Pancreas (tissue), 10 donors: ENCODE measurements around the gene GPR12. TPM values are rescaled to one million over a fixed set of nuclear protein-coding genes. Genes with fewer than 3 reads are reported as not detected.

Experiments used
- ATAC-seq, 4 donors: fragments of 200-7000 bp; cut with Tn5 transposase; one replicate each; pipeline versions ENCODE4 v1.8.0 to v1.9.1; 2020; ENCODE audit warnings: mild to moderate bottlenecking in 4 of 4, moderate library complexity in 4 of 4
- DNase-seq, 6 donors: peaks; one replicate each; pipeline ENCODE4 v3.0.0-alpha.2; 2020
- FAIRE-seq: peaks from 2 replicates; lab custom pipeline; 2012; peaks lifted over from hg19 to GRCh38; lab: Jason Lieb, UNC
- H3K27ac ChIP-seq, 4 donors: fragments of 200-600 bp; sonication (generic); 1 replicate in 3 of 4; 2 replicates in 1 of 4; pipeline versions ENCODE4 v1.5.0 to v1.8.0; 2020
- H3K27me3 ChIP-seq, 4 donors: fragments of 200-600 bp; one replicate each; pipeline ENCODE4 v1.8.0; 2021
- H3K36me3 ChIP-seq, 3 donors: fragments of 200-600 bp; sonication (generic) in 1 of 3; one replicate each; pipeline versions ENCODE4 v1.5.0 to v1.8.0; 2020 to 2021
- H3K4me1 ChIP-seq, 3 donors: fragments of 200-600 bp; one replicate each; pipeline ENCODE4 v1.8.0; 2021
- H3K4me3 ChIP-seq, 4 donors: fragments of 200-600 bp; sonication (generic) in 2 of 4; one replicate each; pipeline versions ENCODE4 v1.5.0 to v1.8.0; 2020 to 2021
- H3K9me3 ChIP-seq, 4 donors: fragments of 200-600 bp; one replicate each; pipeline ENCODE4 v1.8.0; 2021
- CTCF ChIP-seq, 4 donors: fragments of 200-600 bp; sonication (generic) in 3 of 4; IDR thresholded peaks; one replicate each; pipeline versions ENCODE4 v1.5.0 to v1.8.0; 2021; ENCODE audit warnings: antibody characterized with exemption in 4 of 4
- WGBS, 2 donors: extraction: QIAGEN DNeasy Blood & Tissue Kit; methylation state at CpG; one replicate each; pipeline ENCODE4 v1.1.7; 2013; 5-methylcytosine and 5-hydroxymethylcytosine counted together
- intact Hi-C, 3 donors: fragments of 100-400 bp; cut with DNase I; formaldehyde crosslinking; loops; one replicate each; pipeline versions ENCODE4 v1.11.1 to v1.14.2; 2022
- polyA plus RNA-seq, 2 donors: library from polyadenylated mRNA; stranded (reverse); fragments of 200-250 nt; gene quantifications; one replicate each; pipeline ENCODE4 v1.2.3, GENCODE V29; 2013
- total RNA-seq, 6 donors: library from RNA; stranded (reverse); fragmentation: NEBNext Ultra II Directional in 4 of 6; extraction: Animal tissue kit (Norgen Biotek cat#: 25700) in 4 of 6; gene quantifications; one replicate each; pipeline versions ENCODE4 v1.2.1 to v1.2.4, GENCODE V29; 2021 to 2023
- donor health status: healthy with polysubstance abuse.
- donor health status: DM: no; HTN: no; CAD: no; lungs with moderate emphysema.
- donor health status: DM: no; HTN: no; CAD: no.
- donor health status: control.
- donor health status: control.
- donor health status: Bipolar disorder and iron deficiency.
- donor health status: DM: yes; HTN: yes; CAD: no.
- donor health status: DM: no; HTN: no; CAD: no.
- donor health status: DM: no; HTN: no; CAD: no.
- donor health status: DM: yes; HTN: yes; CAD: no.

Gene GPR12
- total and polyA plus RNA-seq, 8 donors, result 0.05 TPM; not detected in 7

GRCh38 chr13:26786651-26787295 is 26.2 kb upstream of the GPR12 start:
- FAIRE-seq, result no peak
- no peak for TF ChIP-seq CTCF (IDR thresholded peaks at IDR 0.05)
- H3K9me3 ChIP-seq, result no peaks in the 10 kb centered on the region
- no peak overlapping the region for H3K4me3 ChIP-seq
- H3K36me3 ChIP-seq, result no peaks in the 10 kb centered on the region
- no peak overlapping the region for H3K27ac ChIP-seq
- WGBS, 2 donors, result 88 to 89% methylated on average over 2 of the region's 2 CpGs
- no peak for ATAC-seq
- intact Hi-C loops, result no loop called here
- no peaks in the 10 kb centered on the region for H3K27me3 ChIP-seq
- H3K4me1 ChIP-seq, result no peaks in the 10 kb centered on the region
- DNase-seq, result no peak

GRCh38 chr13:26785838-26786630 is 25.4 kb upstream of the GPR12 start:
- Histone ChIP-seq H3K27me3 (no peaks in the 10 kb centered on the region), H3K4me3 (peak overlapping the region in 1 of 4 donors; percentile 14), H3K36me3 (no peaks in the 10 kb centered on the region), H3K4me1 (no peaks in the 10 kb centered on the region), H3K9me3 (no peaks in the 10 kb centered on the region), H3K27ac (no peak overlapping the region)
- peak; percentile 35 to 74 (median 56) for ATAC-seq
- 23 to 26% methylated on average over 17 of the region's 17 CpGs for WGBS, 2 donors
- no peak for TF ChIP-seq CTCF (IDR thresholded peaks at IDR 0.05)
- FAIRE-seq, result no peak
- intact Hi-C loops, result no loop called here
- DNase-seq, result peak in 4 of 6 donors; percentile 14 to 37 (median 26)

DNA sequence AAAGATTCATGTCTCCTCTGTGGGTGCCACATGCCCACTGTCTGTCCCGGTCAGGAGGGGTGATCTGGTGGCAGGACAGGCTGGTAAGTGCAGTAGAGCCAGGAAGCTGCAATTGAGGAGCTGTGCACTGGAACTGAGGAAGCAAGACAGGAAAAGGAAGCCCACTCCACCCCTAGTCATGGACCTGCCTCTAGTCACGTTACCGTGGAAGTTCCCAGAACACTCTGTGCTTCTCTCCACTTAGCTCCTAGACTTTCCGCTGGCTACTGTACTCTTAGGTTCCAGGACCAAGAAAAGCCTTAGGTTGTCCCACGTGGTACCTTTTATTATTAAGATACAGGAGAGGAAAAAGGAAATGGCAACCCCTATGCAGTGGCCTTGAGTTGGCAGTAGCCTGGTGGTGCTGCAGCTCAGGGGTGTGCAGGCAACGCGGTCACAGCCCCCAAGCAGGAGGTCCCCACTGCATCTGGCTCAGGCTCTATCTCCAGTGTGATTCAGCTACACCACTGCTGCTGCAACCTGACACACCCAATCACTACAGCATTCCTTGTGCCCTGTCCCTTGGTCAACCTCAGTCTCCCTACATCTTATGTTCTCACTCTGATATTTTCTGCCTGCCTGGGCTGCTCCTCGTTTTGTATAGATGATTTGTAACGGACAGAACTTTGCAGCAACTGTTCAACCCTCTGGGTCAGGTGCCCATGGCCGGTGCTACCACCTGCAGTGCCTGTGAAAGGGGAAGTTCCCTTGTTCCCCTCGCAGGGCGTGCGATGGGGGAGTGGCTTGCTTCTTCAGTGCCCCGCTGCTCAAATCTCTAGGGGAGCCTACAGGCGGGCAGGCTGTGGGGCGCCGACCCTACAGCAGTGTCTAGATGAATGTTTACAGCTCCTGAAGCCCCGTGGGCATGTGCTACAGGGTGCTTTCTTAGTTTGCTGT is 24.4 kb upstream of the GPR12 start:
- DNase-seq, result no peak
- H3K36me3 ChIP-seq, result no peaks in the 10 kb centered on the region
- no peak for TF ChIP-seq CTCF (IDR thresholded peaks at IDR 0.05)
- H3K4me1 ChIP-seq, result no peaks in the 10 kb centered on the region
- no peak overlapping the region for H3K27ac ChIP-seq
- ATAC-seq, result peak in 1 of 4 donors; percentile 14
- no peaks in the 10 kb centered on the region for H3K27me3 ChIP-seq
- intact Hi-C loops, result no loop called here
- WGBS, 2 donors, result 29 to 33% methylated on average over 18 of the region's 18 CpGs
- no peak for FAIRE-seq
- peak overlapping the region in 1 of 4 donors; percentile 14 for H3K4me3 ChIP-seq
- no peaks in the 10 kb centered on the region for H3K9me3 ChIP-seq

DNA sequence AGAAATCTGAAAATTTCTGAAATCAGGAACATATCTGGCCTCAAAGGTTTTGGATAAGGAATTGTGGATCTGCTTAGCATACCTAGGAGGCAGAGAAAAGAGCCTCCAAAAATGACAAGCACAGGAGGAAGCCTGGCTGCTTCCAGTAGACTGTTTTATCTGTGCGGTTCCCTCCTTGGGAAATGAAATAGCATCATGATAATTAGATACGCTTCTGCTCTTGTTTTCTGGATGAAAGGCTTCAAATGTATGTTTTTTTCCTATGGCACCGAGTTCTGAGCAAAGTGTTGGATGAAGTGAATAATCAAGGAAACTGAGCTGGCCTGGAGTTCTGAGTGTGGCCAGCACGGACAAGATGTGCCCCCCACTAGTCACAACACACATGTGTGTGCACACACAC is 19.8 kb upstream of the GPR12 start:
- H3K4me3 ChIP-seq, result no peak overlapping the region
- no peaks in the 10 kb centered on the region for H3K9me3 ChIP-seq
- FAIRE-seq (no peak), ATAC-seq (no peak), DNase-seq (no peak)
- no peak overlapping the region for H3K27ac ChIP-seq
- TF ChIP-seq CTCF (IDR thresholded peaks at IDR 0.05), result no peak
- WGBS, 2 donors, result 58 to 75% methylated on average over 4 of the region's 4 CpGs
- H3K4me1 ChIP-seq, result no peaks in the 10 kb centered on the region
- no peaks in the 10 kb centered on the region for H3K27me3 ChIP-seq
- intact Hi-C loops, result no loop called here
- H3K36me3 ChIP-seq, result no peaks in the 10 kb centered on the region
